Mammary epithelial cell (primary cell): ENCODE measurements around the gene CEACAM16.

Experiments used
- EZH2 ChIP-seq: IDR thresholded peaks from 2 replicates; pipeline ENCODE4 v1.6.1; 2012; ENCODE audit warnings: low read length, inconsistent platforms, borderline replicate concordance
- TF ChIP-seq, protein P1 (sequence below), 2 donors: IDR thresholded peaks in 1 of 2; conservative IDR thresholded peaks in 1 of 2; 2 replicates each; pipeline ENCODE4 v1.5.1; 2011 to 2012; ENCODE audit warnings: inconsistent platforms in 2 of 2, low read length in 2 of 2, mild to moderate bottlenecking in 2 of 2, control low read depth in 1 of 2, low read depth in 1 of 2; ENCODE audit not compliant: insufficient read depth in 1 of 2; ENCODE audit errors: extremely low read depth in 1 of 2

DNA sequence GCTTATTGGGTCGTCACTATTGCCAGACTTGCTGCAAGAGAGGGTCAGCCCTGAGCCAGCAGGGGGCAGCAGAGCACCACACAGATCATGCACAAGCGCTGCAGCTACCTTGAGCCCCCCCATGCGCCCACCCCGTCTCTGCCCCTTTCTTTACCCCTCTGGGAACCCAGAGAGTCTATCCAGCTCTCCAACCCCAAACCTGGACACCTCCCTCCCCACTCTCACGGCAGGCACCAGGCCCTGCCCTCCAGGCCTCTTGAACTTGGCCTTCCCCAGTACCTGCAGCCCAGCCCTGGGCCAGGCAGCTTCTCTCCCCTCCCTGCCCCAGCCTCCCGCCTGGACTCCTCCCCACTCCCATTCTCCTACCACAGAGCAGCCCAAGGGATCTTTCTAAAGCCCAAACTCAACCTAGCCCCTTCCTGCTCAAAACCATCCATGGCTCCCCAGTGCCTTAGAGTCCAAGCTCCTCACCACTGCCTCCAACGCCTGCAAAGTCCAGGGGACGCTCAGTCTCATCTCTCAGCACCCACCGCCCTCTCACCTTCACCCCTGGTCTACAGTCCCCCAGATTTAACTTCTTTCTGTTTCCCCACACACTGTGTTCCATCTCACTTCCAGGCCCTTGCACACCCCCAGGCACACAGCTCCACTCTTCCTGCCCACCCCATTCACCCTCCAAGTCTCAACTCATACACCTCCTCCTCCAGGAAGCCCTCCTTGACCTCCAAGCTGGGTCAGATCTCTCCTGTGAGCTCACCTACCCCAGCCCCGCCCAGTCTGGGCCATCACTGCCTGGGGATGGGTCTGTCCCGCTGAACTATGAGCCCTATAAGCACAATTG, 9.4 kb upstream of the CEACAM16 start:
- TF ChIP-seq, protein P1, sequence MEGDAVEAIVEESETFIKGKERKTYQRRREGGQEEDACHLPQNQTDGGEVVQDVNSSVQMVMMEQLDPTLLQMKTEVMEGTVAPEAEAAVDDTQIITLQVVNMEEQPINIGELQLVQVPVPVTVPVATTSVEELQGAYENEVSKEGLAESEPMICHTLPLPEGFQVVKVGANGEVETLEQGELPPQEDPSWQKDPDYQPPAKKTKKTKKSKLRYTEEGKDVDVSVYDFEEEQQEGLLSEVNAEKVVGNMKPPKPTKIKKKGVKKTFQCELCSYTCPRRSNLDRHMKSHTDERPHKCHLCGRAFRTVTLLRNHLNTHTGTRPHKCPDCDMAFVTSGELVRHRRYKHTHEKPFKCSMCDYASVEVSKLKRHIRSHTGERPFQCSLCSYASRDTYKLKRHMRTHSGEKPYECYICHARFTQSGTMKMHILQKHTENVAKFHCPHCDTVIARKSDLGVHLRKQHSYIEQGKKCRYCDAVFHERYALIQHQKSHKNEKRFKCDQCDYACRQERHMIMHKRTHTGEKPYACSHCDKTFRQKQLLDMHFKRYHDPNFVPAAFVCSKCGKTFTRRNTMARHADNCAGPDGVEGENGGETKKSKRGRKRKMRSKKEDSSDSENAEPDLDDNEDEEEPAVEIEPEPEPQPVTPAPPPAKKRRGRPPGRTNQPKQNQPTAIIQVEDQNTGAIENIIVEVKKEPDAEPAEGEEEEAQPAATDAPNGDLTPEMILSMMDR (conservative IDR thresholded peaks at IDR 0.05 in 1 of 2, IDR thresholded peaks at IDR 0.05 in 1 of 2; ENCODE audit: extremely low read depth in 1 of 2, insufficient read depth in 1 of 2, low read depth in 1 of 2, low read length in 2 of 2): peak; percentile 87 to 94
- TF ChIP-seq EZH2: no peak
